ENCODE measurements around the gene RNF208.
A peak's percentile ranks its signal among the peaks of the same experiment; 100 is the strongest.

The RNF208 gene

DNA sequence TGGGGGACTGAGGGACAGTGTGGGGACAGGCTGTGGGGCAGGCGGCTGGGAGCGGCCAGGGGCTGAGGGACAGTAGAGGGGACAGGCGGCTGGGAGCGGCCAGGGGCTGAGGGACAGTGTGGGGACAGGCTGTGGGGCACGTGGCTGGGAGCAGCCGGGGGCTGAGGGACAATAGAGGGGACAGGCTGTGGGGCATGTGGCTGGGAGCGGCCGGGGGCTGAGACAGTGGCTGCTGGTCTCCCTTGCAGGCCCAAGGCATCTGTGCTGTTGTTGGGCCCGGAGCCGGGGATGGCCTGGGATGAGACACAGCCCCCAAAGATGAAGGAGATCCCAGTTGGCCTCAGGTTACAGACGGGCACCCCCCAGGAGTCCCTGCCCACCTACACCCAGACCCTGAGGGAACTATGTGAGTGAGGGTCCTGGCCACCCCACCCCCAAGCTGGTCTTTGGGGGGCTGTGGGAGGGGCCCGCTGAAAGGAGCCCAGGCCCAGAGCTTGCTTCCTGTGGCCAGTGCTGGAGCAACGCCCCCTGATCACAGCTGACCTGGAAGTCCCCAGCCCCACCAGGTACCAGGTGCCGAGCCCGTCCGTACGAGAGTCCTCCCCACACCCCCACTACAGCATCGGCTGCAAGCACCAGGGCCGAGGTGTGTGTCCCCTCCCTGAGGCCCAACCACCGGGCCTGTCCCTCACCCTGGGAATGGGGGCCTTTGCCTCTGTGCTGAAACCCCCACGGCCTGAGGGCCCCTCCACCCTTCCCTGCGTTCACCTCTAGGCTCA, 29.6 kb upstream of the RNF208 start:
- H3K27me3 Mint-ChIP-seq (ENCODE audit: low read depth), result no peaks in the 10 kb centered on the region
- no peaks in the 10 kb centered on the region for H3K9me3 Mint-ChIP-seq
- TF ChIP-seq, protein P1, sequence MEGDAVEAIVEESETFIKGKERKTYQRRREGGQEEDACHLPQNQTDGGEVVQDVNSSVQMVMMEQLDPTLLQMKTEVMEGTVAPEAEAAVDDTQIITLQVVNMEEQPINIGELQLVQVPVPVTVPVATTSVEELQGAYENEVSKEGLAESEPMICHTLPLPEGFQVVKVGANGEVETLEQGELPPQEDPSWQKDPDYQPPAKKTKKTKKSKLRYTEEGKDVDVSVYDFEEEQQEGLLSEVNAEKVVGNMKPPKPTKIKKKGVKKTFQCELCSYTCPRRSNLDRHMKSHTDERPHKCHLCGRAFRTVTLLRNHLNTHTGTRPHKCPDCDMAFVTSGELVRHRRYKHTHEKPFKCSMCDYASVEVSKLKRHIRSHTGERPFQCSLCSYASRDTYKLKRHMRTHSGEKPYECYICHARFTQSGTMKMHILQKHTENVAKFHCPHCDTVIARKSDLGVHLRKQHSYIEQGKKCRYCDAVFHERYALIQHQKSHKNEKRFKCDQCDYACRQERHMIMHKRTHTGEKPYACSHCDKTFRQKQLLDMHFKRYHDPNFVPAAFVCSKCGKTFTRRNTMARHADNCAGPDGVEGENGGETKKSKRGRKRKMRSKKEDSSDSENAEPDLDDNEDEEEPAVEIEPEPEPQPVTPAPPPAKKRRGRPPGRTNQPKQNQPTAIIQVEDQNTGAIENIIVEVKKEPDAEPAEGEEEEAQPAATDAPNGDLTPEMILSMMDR (IDR thresholded peaks at IDR 0.05; ENCODE audit: unreplicated experiment in 3 of 3), result no peak
- H3K4me1 Mint-ChIP-seq, result peaks cover 5% of the 10 kb centered on the region
- H3K27ac Mint-ChIP-seq, result peak overlapping the region in 1 of 3 experiments; percentile 35
- no peak overlapping the region for H3K4me3 Mint-ChIP-seq
- no peaks in the 10 kb centered on the region for H3K36me3 Mint-ChIP-seq (ENCODE audit: low read depth)

DNA sequence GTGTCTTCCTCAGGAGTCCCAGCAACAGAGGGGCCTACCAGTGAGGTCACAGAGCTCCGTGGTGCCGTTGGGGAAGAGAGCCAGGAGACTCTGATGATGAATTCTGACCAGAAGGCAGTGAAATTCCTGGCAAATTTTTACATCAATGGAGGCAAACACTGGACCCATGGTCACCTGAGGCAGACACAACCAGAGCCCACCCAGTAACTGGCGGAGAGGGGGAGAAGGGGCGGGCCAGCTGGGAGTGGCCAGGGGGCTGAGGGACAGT, 29.1 kb upstream of the RNF208 start, which contains the start of gene STPG3:
Gene STPG3, plus strand, starts transcription at position 93 of the 268 bp plus-strand sequence. Its CDS starts 1 bp downstream, at position 94.
- TF ChIP-seq, protein P1 (IDR thresholded peaks at IDR 0.05; ENCODE audit: unreplicated experiment in 3 of 3), result no peak
- Mint-ChIP-seq H3K9me3 (no peaks in the 10 kb centered on the region), H3K36me3 (ENCODE audit: low read depth) (no peaks in the 10 kb centered on the region), H3K4me1 (peaks cover 5% of the 10 kb centered on the region), H3K27me3 (ENCODE audit: low read depth) (no peaks in the 10 kb centered on the region), H3K27ac (peak within 1 kb of the TSS in 2 of 3 experiments; percentile 31 to 35), H3K4me3 (peak within 1 kb of the TSS in 2 of 3 experiments; percentile 55)

DNA sequence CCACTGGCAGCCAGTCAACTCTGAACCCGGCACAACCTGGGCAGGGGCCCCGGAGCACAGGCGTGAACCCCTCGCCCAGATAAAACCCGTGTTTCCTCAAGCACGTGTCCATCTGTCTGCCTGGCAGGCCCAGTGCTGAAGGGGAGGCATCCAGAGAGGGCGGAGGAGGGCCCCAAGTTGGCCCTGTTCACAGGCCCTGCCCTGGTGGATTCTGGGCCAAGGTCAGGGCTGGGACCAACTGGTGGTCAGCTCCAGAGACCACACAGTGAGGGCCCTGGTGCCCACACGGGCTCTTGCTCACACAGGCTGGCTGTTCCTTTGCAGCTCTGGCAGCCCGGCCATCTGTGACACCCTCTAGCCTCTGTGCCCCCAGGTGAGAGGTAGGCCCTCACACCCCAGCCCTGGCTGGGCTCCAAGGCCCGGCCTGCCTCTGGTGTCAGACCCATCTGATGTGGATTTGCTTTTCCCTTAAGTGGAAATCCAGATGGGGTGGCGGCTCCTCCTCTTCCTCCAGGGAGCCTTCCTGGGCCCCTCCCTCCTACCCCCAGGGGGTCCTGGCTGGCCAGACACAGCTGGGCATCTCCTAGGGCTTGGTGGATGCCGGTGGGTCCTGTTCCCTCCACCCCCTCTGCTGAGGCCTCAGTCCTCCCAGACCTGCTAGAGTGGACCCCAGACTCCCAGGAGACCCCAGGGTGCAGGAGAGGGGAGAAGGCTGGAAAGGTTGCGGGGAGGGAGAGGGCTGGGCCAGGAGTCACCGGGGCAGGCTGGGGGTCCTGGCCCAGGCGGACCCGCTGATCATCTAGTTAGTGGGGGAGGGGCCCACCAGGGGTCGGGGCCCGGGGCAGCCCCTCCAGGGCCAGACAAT, 28.5 kb upstream of the RNF208 start:
- Mint-ChIP-seq H3K27ac (peak overlapping the region in 1 of 3 experiments; percentile 31), H3K27me3 (ENCODE audit: low read depth) (no peaks in the 10 kb centered on the region), H3K4me3 (no peak overlapping the region), H3K36me3 (ENCODE audit: low read depth) (no peaks in the 10 kb centered on the region), H3K9me3 (no peaks in the 10 kb centered on the region), H3K4me1 (peaks cover 5% of the 10 kb centered on the region)
- TF ChIP-seq, protein P1 (IDR thresholded peaks at IDR 0.05; ENCODE audit: unreplicated experiment in 3 of 3), result no peak

DNA sequence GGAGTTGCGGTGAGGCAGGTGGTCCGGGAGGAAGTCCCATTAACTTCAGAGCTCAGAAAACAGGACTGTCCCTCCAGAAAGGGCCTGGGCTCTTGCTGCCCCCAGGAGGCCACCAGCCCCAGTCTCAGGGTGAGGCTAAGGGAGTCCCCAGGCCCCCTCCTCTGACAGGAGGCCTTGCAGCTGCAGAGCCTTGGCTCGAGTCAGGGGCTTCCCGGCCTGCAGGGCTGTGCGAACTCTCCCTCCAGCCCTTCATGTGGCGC, 25.8 kb upstream of the RNF208 start:
- TF ChIP-seq, protein P1 (IDR thresholded peaks at IDR 0.05; ENCODE audit: unreplicated experiment in 3 of 3), result no peak
- Mint-ChIP-seq H3K4me1 (peaks cover 12% of the 10 kb centered on the region), H3K9me3 (no peaks in the 10 kb centered on the region), H3K27ac (peak overlapping the region in 1 of 3 experiments; percentile 66), H3K27me3 (ENCODE audit: low read depth) (no peaks in the 10 kb centered on the region), H3K36me3 (ENCODE audit: low read depth) (peaks cover 10% of the 10 kb centered on the region), H3K4me3 (no peak overlapping the region)

DNA sequence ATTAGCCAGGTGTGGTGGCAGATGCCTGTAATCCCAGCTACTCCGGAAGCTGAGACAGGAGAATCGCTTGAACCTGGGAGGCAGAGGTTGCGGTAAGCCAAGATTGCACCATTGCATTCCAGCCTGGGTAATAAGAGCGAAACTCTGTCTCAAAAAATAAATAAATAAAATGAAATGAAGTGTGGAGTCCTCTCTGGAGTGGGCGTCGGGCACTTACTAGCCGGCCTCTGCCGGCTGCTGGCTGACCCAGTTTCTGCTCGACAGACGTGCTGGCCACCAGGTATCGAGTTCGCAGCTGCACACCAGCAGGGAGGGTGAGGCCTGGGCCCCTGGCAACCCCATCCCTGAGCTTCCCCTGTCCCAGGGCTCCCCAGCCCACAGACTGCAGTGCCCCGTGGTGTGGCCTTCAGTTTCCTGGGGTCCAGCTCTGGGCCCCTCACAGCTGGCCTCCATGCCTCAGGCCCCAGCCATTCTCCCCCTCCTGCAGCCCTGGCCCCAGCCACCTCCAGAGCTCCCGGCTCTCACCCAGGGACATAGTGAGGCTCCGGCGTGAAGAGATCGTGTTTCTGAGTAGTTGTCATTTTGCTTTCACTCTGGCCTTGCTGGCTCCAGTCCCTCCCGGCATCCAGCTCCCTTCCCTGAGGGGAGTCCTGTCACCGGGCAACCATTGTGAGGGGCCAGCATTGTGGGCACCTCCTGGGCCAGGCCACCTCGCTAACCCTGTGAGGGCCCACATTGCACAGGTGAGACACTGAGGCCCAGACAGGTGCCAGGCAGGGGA, 25.3 kb upstream of the RNF208 start:
- H3K27ac Mint-ChIP-seq, result peak overlapping the region in 1 of 3 experiments; percentile 66
- no peaks in the 10 kb centered on the region for H3K27me3 Mint-ChIP-seq (ENCODE audit: low read depth)
- TF ChIP-seq, protein P1 (IDR thresholded peaks at IDR 0.05; ENCODE audit: unreplicated experiment in 3 of 3), result no peak
- H3K4me3 Mint-ChIP-seq, result no peak overlapping the region
- H3K36me3 Mint-ChIP-seq (ENCODE audit: low read depth), result peaks cover 16% of the 10 kb centered on the region
- H3K9me3 Mint-ChIP-seq, result no peaks in the 10 kb centered on the region
- peaks cover 17% of the 10 kb centered on the region for H3K4me1 Mint-ChIP-seq

Data from nephron (organoid).